Amniotic epithelial cell (primary cell): Measurements from ENCODE around the gene NCKAP5.

Experiments used
- DNase-seq: peaks from one replicate; pipeline ENCODE4 v3.0.0-alpha.2; 2010; ENCODE audit warnings: low read depth

Gene NCKAP5

DNA sequence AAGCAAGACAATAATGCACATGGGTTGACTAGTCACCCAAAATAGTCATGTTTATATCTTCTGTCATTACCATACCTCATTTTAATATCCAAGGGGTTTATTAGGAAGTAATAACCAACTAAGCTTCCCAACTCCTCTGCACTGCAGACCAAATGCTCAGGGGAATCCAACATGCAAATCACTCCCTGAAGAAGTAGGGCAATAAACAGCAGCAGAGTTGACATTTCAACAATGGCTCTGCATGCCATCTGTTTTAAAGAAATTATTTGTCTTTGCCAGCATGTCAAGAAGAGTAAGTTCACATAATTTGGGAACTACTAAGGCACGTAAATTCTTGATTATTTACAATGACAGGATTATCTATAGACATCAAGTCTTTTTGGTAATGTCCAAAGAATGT is 813.9 kb downstream of the NCKAP5 start:
- no peak for DNase-seq

DNA sequence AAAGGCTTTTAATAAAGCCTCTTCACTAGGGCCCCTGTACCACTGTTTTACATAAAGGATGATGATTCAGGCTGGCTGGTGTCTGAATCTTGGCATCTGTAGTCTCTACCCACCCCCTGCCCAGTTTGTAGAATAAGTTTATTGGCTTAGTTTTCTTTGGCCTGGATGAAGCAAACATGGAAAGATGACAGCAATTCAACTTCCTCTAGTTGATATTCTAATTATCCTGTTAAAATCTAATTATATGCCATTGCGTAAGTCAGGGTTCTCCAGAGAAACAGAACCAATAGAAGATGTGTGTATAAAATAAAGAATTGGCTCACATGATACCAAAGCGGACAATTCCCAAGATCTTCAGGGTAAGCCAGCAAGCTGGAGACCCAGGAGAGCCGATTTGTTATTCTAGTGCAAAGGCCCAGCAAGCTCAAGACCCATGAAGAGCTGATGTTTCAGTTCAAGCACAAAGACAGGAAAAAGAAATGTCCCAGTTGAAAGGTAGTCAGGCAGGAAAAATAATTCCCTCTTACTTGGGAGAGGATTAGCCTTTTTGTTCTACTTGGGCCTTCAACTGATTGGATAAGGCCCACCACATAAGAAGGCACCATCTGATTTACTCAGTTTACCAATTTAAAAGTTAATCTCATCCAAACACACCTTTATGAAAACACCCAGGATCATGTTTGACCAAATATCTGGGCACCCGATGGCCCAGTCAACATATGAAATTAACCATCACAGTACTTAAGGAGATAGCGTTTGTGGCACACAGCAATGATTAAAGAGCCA is 815.6 kb downstream of the NCKAP5 start:
- DNase-seq, result no peak

DNA sequence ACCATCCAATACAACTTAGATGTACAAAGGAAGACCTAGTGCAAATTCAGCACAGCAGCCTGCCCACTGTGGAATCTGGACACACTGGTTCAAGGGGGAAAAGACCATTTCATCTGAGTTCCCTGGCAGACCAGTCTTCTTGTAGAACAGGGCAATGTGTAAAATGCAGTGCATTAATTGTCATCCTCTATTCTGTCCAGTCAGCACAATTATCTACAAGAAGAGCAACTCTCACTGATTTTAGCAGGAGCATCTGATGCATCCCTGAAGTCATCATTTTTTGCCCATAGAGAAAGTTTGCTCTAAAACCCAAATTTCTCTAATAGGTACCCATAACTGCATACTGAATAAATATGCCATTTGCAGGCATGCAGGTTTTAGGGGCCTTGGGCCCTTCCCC is 816.4 kb downstream of the NCKAP5 start:
- no peak for DNase-seq

DNA sequence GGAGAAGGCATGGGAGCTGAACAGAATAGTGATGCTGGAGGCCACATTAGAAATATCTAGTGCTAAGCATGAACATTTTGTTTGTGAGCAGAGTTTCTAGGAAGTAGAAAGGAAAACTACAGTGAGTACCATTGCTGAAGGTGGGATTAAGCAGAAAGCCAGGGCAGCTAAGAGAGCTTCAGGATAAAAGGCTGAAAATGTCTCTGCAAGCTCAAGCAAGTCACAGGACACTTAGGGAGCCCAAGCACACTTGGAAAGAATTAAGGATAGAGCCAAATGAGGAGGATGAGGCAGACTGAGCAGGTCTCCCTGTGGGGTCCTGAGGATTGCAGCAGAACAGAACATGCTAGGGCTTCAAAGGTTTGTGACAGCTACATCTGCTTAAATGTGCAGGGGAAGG is 817.7 kb downstream of the NCKAP5 start:
- no peak for DNase-seq

DNA sequence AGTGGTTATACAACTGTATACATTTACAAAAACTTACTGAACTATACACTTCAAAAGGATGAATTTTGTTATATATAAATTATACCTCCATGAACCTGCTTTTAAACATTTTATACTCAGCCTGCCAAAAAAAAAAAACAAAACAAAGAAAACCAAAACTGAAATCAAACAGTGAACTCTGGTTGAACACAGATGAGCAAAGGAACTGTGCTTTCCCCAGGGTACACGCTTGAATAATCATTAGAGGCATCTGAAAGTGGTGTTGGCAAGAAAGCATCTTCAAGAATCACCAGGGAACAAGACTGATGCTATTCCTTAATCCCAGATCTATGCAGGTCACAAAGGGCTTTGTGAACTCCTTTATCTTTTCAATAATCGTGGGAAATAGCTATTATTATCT is 821.2 kb downstream of the NCKAP5 start:
- DNase-seq, result no peak

DNA sequence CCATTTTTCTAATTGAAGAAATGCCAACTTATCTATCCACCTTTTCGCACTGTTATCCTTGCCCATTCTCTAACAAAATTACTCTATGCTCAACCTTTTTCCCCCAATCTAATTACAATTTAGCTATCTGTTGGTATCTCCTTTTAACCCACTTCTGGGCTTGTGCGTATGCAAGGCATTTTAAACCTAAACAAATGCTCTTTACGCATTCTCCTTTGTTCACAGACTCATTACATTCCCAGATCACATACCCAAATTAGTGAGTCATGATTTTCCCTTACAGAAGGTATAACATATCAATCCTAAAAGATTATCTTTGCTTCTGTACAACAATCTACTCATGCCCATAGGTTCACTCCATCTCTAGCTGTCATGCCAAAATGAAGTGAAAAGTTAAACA is 826.5 kb downstream of the NCKAP5 start:
- DNase-seq, result no peak

DNA sequence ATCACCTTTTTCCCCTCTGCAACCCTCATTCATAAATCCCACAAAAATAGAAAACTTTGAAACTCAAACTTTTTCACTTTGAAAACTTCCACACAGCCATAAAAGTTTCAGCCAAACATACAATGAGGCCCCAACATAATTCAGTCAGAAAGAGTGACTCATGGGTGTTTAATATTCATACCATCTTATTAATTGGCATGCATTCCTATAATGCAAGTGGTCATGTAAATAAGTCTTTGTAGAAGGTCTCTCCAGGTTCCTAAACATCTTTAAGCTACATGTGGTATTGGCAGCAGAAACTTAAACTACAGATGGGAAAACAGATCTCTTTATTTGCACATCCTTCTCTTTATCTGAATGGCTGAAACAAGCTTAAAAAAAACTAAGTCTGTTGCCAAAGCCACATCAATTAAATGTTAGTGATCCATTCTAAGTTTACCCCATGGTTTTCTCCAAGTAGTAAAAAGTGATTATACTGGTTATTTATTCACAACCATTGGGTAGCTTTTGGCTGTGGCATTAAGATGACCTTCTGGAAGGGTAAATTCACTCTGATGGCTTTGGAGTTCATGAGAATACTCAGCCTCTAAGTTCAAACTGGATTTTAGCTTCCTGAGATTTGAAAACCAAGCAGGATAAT is 828.1 kb downstream of the NCKAP5 start:
- no peak for DNase-seq

DNA sequence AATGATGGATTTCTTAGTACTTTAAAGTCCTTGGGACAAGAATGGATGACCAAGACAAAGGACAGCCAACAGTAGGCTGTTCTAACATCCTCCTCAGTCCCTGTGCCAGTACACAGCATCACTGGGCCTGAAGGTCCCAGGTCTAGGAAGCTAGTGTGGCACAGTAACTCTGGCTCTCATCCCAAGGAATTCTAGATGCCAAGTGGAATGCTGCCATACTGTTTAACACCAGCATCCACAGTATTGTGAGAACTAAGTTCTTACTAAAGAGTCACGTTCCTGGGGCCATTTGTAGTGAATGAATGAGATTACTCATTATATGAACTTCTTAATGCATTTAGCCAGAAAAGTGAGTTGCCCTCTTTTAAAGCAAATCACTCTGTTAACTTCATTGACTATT is 830.0 kb downstream of the NCKAP5 start:
- no peak for DNase-seq

DNA sequence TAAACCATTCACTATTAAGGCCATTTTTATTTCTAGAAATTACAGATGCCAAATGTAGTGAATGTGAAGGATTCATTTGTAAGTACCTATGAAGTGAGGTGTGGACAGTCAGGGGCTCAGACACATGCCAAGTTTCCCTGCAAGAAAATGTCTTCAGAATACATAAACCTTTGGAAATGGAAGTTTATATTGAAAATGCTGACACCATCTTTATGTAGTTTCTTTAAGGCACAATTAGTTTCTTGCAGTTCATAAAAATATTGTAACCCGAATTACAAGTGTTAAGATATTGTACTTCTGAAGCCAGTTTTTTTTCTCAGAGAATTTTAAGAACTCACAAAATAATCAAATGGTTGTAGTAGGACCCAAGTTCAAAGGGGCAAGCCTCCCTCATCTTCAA is 832.2 kb downstream of the NCKAP5 start:
- DNase-seq, result no peak

DNA sequence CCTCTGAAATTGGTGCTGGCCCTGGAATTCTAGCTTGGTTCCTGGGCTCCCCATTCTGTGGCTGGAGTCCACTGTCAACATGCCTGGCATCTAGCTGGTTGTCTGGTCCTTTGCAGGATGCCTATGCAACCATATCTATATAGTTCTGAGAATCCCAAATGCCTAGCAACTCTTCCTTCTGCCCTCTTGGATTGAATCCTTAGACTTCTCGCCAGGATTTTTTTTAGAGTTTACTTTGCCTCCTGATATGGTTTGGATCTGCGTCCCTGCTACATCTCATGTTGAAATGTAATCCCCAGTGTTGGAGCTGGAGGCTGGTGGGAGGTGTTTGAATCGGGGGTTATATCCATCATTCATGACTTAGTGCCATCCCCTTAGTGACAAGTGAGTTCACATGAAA is 833.3 kb downstream of the NCKAP5 start:
- DNase-seq, result no peak

DNA sequence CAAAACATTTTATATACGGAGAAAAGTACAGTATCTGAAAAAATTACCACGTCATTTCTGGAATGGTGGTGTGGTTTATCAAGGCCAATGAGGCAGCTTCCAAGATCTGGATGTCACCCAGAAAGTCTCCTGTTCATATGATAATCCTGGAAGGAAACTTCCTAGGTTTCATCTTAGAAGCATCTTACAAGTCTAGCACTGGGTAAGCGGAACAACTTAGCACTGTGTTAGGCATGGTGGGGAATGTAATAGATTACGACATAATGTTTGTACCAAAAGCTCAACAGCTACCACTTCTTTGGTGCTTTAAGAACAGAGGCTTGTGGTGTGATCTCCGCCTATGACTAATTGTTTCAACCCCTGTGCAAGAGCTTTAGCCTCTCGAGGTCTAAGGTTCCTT is 835.2 kb downstream of the NCKAP5 start:
- DNase-seq, result peak; percentile 36

DNA sequence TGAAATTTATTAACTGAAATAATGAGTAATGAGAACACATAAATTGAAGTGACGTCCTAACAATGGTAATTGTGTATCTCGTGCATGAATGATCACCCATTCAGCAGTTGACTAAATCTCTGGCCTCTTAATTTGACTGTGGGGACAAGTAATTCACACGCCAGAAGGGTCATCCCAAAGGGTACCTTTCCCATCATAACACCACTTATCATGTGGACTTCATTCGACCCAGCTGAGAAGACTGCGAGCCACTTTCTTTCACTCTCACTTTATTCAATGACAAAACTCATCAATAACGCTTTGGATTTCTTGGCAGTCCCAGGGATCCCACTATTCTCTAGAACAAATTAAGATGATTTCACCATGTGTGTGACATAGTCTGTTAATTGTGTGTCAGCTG is 835.6 kb downstream of the NCKAP5 start:
- no peak for DNase-seq

DNA sequence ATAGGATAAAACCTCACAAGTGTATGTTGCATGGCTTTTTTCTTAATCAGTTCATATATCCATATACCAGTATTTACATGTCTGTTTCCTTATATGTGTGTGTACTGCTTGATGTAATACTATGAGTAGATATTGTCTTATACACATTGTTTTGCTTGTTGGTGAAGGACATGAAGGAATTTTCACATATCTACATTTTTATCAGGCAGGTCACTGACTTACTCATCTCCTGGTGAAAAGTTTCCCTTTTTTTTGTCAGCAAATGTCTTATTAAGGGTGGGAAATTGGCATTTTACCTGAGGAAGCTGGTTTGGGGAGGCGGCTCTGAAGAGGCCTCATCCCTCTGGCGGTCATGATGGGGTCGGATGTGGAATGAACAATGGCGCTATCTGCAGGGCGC is 836.8 kb downstream of the NCKAP5 start:
- DNase-seq, result no peak

DNA sequence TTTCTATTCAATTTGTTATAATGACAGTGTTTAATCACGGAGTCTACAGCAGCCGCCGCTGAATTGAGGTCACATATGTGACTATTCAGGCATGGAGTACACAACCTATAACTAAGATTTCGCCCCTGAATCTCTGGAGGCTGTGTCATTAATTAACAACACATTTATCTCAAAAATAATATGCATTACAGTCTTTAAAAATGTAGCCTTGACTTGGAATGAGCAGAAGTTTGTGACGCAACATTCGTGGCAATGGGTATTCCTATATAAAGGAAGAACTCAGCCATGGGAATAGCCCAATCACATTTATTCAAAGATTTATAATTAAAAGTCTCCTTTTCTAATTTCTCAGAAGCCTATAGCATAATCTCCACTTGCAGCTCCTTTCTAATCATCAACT is 837.7 kb downstream of the NCKAP5 start:
- DNase-seq, result no peak

DNA sequence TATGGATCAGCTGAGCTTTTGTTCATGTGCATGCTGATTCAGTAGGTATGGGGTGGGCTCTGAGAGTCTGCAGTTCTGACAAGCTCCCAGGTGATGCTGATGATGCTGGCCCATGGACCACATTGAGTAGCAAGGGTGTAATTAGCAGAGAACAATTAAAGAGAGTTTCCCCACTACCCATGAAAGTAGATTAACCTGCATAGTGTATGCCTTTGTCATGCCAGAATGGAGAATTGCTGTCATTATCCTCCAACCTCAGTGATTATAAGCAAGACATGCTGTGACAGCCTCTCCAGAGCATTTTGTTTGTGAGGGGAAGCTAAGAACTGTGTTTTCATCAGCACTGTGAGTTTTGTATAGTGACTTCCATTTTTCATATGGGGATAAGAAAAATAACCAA is 838.7 kb downstream of the NCKAP5 start:
- DNase-seq, result no peak

DNA sequence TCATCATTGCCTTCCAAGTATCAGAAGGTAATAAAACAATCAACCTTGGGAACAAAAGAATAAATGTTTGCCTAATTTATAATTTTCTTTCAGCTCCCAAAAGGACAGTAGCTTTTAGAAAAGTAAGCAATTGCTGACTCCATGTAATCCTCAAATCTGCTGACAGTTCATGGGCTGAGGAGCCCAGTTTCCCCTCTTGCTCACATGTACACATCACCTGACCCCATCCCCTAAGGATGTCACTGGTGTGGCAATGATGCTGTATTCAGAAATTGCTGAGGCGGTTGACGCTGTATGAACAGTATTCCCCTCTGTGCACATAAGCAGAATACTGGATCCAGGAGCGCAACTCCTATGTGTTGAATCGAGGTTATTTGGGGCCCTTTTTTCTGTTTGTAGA is 842.1 kb downstream of the NCKAP5 start:
- DNase-seq, result no peak

DNA sequence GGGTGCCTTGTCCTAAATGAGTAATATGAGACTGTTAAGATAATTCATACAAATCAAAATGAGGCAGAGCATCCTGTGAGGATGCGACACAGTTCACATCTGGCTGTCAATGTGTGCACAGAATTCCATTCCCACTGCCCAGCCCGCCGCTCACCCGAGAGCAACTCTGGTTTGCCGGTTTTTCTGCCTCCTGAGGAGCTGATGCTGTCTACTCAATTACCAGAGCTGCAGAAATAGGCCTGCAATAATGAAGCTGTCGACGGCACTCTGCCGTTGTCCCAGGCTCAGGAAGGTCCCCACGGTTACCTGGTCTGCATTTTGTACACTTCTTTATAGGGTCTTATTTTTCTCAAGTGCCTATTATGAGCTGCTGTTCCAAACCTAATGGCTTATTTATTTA is 842.5 kb downstream of the NCKAP5 start:
- no peak for DNase-seq

DNA sequence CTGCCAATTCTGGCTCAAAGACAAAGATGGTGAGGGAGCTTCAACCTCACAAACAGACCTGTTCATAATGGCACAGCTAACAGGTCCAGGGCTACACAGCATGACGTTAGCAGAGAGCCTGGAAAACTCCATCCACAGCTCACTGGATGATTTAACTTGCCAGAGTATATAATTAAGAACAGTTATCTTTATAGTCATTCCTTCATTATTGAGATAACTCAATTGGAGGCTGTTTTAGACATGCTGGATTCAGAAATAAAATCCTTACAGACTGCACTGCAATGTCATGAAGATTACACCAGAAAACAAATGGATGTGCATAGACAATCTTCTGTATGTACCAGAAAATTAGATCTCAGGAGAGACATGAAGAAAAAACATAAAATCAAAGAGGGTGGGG is 843.1 kb downstream of the NCKAP5 start:
- no peak for DNase-seq

DNA sequence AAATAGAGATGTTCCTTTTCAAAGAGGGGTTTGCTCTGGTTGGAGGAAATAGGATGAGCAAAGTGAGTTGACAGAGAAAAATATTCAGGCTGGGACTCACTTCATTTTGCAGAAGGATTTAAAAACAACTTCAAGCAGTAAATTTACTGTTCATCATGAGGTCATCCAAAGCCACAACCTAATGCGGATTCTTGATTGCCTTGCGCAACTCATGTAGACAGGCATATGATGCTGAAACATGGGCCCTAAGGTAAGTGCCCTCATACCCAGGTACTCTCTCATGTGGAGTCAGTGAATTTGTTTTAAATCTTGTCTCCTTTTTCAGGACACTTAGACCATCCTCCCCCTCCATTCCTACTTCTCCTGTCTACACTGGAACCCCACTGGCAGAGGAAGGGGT is 846.3 kb downstream of the NCKAP5 start:
- DNase-seq, result peak; percentile 12

DNA sequence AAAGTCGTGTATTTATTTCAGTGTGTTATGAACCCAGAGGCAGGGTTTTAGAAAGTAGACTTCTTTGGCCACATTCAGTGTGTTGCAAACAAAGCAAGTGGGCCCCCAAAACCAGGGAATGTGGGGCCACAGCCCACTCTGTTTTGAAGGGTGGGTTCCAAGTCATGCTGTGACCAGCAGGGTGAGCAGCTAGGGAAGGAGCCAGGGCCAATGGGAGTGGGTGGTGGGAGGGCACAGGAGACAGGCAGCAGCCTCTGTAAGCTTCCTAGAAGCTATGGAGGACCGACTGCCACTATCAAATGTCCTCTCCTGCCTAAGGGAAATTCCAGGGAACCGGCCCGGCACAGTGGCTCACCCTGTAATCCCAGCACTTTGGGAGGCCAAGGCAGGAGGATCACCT is 847.9 kb downstream of the NCKAP5 start:
- no peak for DNase-seq

DNA sequence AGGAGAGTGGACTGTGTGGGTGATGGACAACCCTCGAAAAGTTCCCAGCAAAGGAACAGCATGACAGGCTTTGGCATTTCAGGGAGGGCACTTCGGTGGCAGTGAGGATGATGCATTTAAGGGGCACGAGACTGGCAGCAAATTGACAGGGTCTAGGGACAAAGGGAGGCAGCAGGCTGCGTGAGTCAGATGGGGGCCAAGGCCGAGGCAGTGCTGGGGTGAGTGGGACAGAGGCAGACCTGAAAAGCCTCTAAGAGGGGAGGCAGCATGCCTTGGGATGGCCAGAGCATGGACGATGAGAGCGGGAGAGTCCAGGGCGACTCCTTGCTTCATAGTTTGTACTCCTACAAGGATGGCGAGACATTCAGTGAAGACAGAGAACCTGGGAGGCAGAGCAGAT is 848.8 kb downstream of the NCKAP5 start:
- no peak for DNase-seq

DNA sequence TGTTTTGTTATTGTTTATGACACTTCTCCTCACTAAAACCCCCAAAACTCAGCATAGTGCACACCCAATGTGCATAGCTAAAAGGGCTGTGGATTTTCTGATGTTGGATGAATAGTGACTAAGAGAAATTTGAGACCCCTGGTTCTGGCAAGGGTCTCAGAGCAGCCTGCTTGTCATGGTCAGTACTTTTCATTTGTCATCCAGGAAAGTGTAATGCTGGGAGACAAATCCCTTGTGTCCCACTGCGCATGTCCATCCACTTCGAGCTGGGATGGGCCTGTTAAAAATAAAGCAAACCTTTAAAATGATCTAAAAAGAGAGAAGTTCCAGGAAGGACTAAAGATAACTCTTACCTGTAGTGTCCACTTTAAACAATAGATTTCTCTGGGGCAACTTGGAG is 851.3 kb downstream of the NCKAP5 start:
- no peak for DNase-seq

DNA sequence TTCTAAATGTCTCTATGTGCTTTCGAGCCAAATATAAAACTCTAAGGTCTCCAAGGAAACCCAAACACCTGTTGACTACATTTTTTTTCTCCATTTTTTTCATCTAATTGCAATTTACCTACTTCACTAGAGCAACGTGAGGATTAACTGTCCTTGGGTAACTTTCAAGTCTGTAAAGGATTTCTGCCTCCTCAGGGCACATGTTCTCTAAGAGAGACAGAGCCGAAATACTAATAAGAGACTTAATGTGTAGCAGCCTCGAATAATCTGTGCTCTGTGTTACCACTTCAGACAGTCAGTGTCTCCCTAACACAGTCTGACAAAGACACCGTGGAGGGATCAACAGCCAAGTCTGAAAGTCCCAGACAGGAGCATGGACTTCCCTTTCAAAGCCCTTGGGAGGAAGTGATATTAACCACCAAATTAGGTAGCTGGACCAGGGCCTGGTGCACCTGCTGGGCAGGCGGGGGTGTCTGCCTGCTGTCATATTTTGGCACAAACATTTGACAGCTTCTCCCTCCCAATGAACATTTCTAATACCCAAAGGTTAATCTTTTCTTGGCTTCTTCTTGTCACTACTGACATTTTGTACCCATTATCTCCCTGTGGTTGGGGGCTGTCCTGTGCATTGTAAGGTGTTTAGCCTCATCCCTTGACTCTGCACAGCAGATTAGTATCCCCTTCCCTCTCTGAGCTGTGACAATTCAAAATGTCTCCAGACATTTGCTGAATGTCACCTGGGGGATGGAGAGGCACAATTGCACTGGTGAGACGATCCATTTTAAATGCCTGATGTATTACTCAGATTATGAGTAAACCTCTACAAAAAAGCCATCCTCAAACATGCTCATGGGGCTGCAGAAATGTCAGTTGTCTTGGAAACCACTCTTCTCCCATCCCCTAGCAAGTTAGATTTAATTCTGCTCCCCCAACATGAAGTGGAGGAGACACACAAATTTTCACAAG is 852.6 kb downstream of the NCKAP5 start:
- DNase-seq, result no peak
